Keratinocyte (primary cell): ENCODE data around the gene TPCN1.

Experiments
- CTCF ChIP-seq, 3 experiments: IDR thresholded peaks in 1 of 3; conservative IDR thresholded peaks in 1 of 3; optimal IDR thresholded peaks in 1 of 3; 2 replicates in 2 of 3; 3 replicates in 1 of 3; pipeline versions ENCODE3 to v1.5.1; 2011; ENCODE audit warnings: low read length in 3 of 3, mild to moderate bottlenecking in 3 of 3, moderate library complexity in 2 of 3, control low read depth in 1 of 3, inconsistent platforms in 1 of 3; ENCODE audit not compliant: insufficient read depth in 2 of 3; ENCODE audit errors: extremely low read depth in 1 of 3
- EZH2 ChIP-seq: IDR thresholded peaks from one replicate; pipeline ENCODE4 v1.6.1; 2012; ENCODE audit warnings: inconsistent platforms, mild to moderate bottlenecking, low read length, moderate library complexity

GRCh38 chr12:113235976-113236375 is 14.7 kb downstream of the TPCN1 start:
- TF ChIP-seq CTCF (optimal IDR thresholded peaks at IDR 0.05 in 1 of 3, IDR thresholded peaks at IDR 0.05 in 1 of 3, conservative IDR thresholded peaks at IDR 0.05 in 1 of 3; ENCODE audit: extremely low read depth in 1 of 3, insufficient read depth in 2 of 3, low read length in 3 of 3): no peak
- no peak for TF ChIP-seq EZH2
